GM21367 (cell line): ENCODE data around the gene SP4.
"Not testable (repeated sequence)": the region's sequence is repeated elsewhere in the genome, so short reads cannot be mapped to it uniquely, and the experiment has no call there.

Experiments
- ATAC-seq: cut with Tn5 transposase; IDR thresholded peaks from one replicate; pipeline ENCODE4 v1.9.1; 2021; ENCODE audit not compliant: unreplicated experiment

The SP4 gene

GRCh38 chr7:21524680-21525079 lies 96.8 kb downstream of the SP4 start:
- ATAC-seq = no peak

- ATAC-seq = no peak
Measured at GRCh38 chr7:21526007-21526406, 98.1 kb downstream of the SP4 start.

GRCh38 chr7:21526448-21526847 lies 98.6 kb downstream of the SP4 start:
- no peak for ATAC-seq

- not testable (repeated sequence) for ATAC-seq
Measured at GRCh38 chr7:21532485-21532884, 104.6 kb downstream of the SP4 start.

- not testable (repeated sequence) for ATAC-seq
Measured at GRCh38 chr7:21533646-21534045, 105.8 kb downstream of the SP4 start.

- ATAC-seq = not testable (repeated sequence)
Measured at GRCh38 chr7:21536445-21537118, 108.7 kb downstream of the SP4 start.

- no peak for ATAC-seq
Measured at GRCh38 chr7:21538936-21539495, 111.1 kb downstream of the SP4 start.

- ATAC-seq = peak; percentile 87
Measured at GRCh38 chr7:21542891-21543527, 115.1 kb downstream of the SP4 start, which contains the start of gene DNAH11. Gene DNAH11 (plus strand): TSS chr7:21543039. CDS start chr7:21543246, 207 bp downstream.

GRCh38 chr7:21543528-21544302 lies 115.8 kb downstream of the SP4 start:
- no peak for ATAC-seq

- no peak for ATAC-seq
Measured at GRCh38 chr7:21544303-21544656, 116.4 kb downstream of the SP4 start.

GRCh38 chr7:21544715-21545114 lies 116.8 kb downstream of the SP4 start:
- no peak for ATAC-seq

- no peak for ATAC-seq
Measured at GRCh38 chr7:21547501-21547900, 119.6 kb downstream of the SP4 start.

GRCh38 chr7:21548491-21548890 lies 120.6 kb downstream of the SP4 start:
- ATAC-seq = no peak

GRCh38 chr7:21550076-21550475 lies 122.2 kb downstream of the SP4 start:
- ATAC-seq = no peak

- ATAC-seq = no peak
Measured at GRCh38 chr7:21550821-21551531, 123.1 kb downstream of the SP4 start.

- no peak for ATAC-seq
Measured at GRCh38 chr7:21562385-21562784, 134.5 kb downstream of the SP4 start.
